Stimulated activated CD4-positive, alpha-beta T cell treated with anti-CD3 and anti-CD28 coated beads, Interleukin-2, amount 100 ng/mL, for 4 hours (primary cell): Measurements from ENCODE around the gene FOXO3.
"Not testable (repeated sequence)": the region's sequence is repeated elsewhere in the genome, so short reads cannot be mapped to it uniquely, and the experiment has no call there.

Source experiments
- DNase-seq: peaks from one replicate; pipeline ENCODE4 v3.0.0-alpha.2; 2020; ENCODE audit warnings: low read depth

FOXO3 gene

DNA sequence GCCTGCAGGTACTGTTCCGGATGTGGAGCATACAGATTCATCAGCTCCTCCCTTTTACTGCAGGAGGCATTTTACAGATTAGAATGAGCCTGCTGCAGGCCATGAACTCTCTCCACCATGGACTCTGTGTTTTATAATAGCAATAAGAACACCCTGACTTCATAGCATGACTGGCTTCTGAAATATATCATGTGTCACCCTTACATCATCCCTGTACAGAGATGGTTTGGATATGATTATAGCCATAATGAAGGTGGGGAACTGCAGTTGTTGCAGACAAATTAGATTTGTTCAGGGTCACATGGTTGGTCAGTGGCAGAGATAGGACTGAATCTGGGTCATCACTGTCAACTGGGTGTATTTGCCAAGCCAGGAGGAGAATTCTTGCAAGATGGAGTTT is 100.7 kb downstream of the FOXO3 start:
- no peak for DNase-seq

GRCh38 chr6:108661982-108662381 is 101.3 kb downstream of the FOXO3 start:
- DNase-seq: no peak

- DNase-seq: no peak
These were observed 102.0 kb downstream of the FOXO3 start for GRCh38 chr6:108662702-108663101.

- DNase-seq: not testable (repeated sequence)
These were observed 102.9 kb downstream of the FOXO3 start for GRCh38 chr6:108663494-108664064.

DNA sequence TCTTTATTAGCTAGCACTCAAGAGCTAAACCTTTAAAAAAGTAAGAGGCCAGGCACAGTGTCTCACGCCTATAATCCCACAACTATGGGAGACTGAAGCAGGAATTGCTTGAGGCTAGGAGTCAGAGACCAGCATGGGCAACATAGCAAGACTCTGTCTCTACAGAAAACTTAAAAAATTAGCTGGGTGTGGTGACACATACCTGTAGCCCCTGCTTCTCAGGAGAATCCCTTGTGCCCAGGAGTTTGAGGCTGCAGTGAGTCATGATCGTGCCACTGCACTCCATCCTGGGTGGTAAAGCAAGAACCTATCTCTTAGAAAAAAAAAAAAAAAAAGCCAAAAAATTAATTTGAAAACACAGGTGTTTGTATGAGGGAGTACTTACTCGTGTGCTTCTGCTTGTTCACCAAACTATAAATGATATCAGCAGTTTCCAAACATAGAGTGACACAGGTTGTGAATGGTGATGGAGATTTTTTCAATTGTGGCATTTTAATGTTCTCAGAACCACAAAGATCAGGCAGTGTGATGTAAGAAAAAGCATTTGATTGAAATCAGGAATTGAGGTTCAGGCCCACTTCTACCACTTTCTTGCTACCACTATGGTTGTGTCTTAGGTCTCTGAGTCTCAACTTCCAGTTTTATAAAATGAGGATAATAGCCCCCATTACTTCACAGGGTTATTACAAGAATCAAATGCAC is 104.9 kb downstream of the FOXO3 start:
- DNase-seq: no peak

- DNase-seq: no peak
These were observed 106.0 kb downstream of the FOXO3 start for GRCh38 chr6:108666656-108667260.

- DNase-seq: no peak
These were observed 107.3 kb downstream of the FOXO3 start for GRCh38 chr6:108667993-108668392.

DNA sequence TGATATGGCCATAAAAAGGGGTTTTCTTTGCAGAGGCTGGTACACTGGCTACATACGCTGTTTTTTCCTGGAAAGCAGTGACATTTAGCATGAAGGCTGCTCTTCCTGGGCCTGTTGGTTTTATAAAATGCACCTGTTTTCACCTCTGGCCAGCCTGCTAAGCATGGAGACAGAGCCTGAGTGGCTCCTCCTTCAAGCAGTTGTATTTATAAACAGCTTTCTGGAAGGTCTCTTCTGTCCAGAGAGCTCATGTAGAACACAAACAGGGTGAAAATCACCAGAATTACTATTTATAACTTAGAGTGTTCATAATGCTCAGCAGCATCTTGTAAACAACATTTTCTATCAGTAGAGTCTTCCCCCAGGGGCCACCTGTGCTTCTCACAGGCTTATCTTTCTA is 109.0 kb downstream of the FOXO3 start:
- DNase-seq: no peak

DNA sequence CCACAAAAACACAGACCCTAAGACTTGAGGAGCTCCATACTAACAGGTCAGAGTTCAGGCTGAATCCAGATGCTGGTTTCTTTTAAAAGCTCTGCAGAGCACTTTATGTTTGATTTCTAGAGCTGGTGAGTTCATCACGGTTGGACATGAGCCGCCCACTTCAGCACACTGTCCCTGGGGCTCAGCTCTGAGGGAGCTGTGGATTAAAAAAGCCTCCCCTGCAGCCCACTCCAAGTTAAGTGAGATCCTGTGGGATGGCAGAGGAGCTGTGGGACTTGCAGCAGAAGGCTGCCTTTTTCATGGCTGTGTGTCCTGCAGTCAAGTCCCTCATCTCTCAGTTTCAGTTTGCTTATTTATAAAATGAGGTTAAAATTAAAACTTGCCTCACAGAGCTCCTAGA is 110.5 kb downstream of the FOXO3 start:
- no peak for DNase-seq

- no peak for DNase-seq
These were observed 111.1 kb downstream of the FOXO3 start for GRCh38 chr6:108671790-108672189.

- no peak for DNase-seq
These were observed 111.9 kb downstream of the FOXO3 start for GRCh38 chr6:108672641-108673040.

GRCh38 chr6:108673153-108673552 is 112.4 kb downstream of the FOXO3 start:
- DNase-seq: no peak

DNA sequence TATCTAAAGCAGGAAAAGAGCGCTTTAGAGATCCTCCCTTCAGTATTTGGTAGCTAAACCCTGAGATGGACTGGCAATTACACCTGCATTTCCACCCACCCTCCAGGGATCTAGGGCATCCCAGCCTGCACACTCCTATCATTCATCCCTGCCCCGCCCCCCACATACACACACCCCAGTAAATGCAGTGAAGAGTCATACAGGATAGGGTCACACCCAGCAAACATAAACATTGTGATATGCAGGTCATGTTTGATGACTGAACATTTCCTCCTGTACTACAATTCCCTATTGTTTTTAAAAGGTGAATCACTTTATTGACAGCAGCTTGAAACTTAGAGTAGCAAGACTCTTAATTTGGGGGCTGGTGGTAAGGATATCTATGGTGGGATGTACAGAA is 112.9 kb downstream of the FOXO3 start:
- DNase-seq: no peak

- DNase-seq: no peak
These were observed 114.8 kb downstream of the FOXO3 start for GRCh38 chr6:108675226-108676200.

GRCh38 chr6:108676555-108676954 is 115.8 kb downstream of the FOXO3 start:
- no peak for DNase-seq

- DNase-seq: no peak
These were observed 116.6 kb downstream of the FOXO3 start for GRCh38 chr6:108677357-108677756.

GRCh38 chr6:108677894-108678293 is 117.2 kb downstream of the FOXO3 start:
- no peak for DNase-seq

- DNase-seq: not testable (repeated sequence)
These were observed 119.6 kb downstream of the FOXO3 start for GRCh38 chr6:108680314-108680713.

DNA sequence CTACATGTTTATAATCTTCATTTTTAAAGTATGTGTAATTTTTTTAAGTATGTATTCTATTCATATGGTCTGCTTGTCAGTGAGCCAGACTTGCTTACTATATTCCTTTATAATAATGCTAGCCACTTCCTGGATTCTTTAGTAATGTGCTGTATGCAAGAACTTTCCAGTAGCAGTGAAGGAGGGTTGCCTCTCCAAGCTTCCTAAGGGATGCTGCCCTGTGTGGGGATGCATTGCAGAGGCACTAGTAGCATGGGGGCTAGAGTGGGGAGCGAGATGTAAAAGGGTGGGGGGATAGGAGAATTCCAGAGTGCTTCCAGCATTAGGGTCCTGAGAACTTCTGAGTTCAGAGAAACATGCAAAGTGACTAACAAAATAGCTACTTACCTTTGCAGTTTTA is 121.0 kb downstream of the FOXO3 start:
- not testable (repeated sequence) for DNase-seq

DNA sequence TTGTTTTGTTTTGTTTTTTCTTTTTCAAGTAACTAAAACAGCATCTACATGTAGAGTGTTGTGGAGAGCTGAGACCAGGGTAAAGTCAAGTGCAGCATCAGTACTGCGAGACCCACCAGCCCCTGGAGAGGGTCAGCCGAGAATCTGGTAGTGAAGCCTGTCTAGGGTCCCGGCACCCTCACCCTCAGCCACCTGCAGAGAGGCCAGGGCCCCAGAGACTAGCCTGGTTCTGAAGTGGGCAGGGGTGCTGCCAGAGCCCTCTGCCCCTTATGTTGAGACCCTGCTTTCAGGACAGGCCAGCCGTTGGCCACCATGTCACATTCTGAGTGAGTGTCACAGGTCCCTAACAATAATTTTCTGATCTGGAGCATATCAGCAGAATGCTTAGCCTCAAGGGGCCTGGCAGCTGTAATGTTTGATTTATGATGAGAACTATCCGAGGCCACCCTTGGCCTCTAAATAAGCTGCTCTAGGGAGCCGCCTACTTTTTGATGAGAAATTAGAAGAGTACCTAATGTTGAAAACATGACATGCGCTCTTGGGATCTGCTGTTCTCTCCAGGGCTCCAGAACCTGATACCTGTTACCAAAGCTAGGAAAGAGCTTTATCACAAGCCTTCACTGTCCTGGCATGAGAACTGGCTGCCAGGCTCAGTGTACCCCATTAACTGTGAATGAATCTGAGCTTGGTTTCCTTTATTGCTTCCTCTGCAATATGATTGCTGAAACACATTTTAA is 121.8 kb downstream of the FOXO3 start:
- not testable (repeated sequence) for DNase-seq

DNA sequence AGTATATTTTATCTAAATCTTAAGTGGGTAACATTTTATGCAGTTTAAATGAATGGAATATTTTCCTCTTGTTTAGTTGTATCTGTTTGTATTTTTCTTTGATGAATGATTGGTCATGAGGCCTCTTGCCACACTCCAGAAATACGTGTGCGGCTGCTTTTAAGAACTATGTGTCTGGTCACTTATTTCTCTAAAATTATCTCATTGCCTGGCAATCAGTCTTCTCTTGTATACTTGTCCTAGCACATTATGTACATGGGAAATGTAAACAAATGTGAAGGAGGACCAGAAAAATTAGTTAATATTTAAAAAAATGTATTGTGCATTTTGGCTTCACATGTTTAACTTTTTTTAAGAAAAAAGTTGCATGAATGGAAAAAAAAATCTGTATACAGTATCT is 123.3 kb downstream of the FOXO3 start:
- not testable (repeated sequence) for DNase-seq
